Astrocyte (in vitro differentiated cells and primary cell): ENCODE results near the gene SLC43A3.

Source experiments
- EZH2 ChIP-seq: IDR thresholded peaks from 2 replicates; pipeline ENCODE4 v1.6.1; 2012; ENCODE audit warnings: mild to moderate bottlenecking, low read length, inconsistent platforms; ENCODE audit not compliant: insufficient read depth
- TF ChIP-seq, protein P1 (sequence below): IDR thresholded peaks from 2 replicates; pipeline ENCODE4 v1.5.1; 2011; ENCODE audit warnings: low read depth, mild to moderate bottlenecking, inconsistent platforms, low read length, moderate library complexity; ENCODE audit not compliant: insufficient read depth

DNA sequence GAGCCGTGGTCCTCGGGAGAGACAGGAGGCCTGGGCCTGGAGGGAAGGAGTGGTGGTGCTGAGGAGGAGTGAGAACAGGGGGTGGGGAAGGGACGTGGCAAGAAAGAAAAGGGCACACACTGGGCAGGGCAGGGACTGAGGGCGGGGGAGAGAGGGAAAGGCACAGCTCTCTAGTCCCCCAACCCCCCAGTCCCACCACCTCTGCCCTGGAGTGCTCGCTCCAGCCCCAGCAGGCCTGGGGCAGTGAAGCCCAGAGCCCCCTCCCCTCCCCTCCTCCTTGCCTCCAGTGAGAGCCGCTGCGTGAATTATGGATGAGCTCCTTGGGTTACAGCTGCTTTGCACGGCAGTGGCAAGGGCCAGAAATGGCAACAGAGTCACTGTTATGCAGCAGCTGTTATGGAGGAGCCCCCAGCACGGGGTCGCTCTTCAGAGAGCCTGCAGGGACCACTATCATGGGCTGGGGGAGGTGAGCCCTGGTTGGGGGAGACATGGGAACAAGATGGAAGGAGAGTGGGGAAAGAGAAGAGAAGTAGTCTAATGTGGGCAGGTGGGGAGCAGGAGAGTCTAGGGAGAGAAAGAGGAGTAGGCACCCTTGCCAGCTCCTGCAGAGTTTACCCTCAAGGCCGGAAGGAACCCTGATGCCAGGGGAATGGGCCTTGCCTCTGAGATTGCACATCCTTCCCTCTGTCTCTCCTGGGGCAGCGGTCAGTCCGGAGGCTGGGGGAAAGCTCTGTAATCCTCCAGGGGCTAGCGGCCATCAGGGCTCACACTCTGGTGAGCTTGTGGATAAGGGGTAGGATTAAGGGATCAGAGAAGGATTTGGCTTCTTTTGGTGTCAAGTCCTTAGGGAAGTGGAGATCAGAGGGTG is 37.0 kb upstream of the SLC43A3 start:
- TF ChIP-seq, protein P1, sequence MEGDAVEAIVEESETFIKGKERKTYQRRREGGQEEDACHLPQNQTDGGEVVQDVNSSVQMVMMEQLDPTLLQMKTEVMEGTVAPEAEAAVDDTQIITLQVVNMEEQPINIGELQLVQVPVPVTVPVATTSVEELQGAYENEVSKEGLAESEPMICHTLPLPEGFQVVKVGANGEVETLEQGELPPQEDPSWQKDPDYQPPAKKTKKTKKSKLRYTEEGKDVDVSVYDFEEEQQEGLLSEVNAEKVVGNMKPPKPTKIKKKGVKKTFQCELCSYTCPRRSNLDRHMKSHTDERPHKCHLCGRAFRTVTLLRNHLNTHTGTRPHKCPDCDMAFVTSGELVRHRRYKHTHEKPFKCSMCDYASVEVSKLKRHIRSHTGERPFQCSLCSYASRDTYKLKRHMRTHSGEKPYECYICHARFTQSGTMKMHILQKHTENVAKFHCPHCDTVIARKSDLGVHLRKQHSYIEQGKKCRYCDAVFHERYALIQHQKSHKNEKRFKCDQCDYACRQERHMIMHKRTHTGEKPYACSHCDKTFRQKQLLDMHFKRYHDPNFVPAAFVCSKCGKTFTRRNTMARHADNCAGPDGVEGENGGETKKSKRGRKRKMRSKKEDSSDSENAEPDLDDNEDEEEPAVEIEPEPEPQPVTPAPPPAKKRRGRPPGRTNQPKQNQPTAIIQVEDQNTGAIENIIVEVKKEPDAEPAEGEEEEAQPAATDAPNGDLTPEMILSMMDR: no peak
- TF ChIP-seq EZH2: peak; percentile 28
